Measurements from ENCODE around the gene TSKU.

The TSKU gene

DNA sequence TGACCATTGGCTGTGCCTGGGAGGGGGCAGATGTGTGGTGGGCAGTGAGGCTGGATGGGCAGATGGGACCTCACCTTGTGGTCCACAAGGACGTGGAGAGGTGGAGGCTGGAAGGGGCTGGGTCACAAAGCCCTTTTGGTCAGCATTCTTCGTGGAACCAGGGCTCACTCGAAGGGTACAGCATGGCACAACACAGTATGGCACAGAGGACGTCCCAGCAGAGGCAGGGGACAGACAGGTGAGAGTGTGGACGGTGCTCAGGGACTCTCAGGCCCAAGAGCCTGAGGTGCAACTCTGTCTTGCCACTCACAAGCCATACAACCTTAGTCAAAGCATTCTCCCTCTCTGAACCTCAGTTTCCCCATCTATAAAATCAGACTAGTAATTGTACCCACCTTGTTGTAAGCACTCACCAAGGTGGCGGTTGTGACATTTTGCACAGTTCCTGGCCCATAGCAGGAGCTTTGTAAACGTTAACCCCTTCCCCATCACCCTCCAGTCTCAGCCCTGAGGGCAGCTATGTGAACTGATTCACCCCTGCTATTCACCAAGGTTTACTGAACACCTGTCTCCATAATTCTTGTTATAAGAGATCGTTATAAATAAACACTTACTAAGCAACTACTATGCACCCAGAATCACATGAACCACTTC lies 11.6 kb upstream of the TSKU start:
- no peak for DNase-seq

DNA sequence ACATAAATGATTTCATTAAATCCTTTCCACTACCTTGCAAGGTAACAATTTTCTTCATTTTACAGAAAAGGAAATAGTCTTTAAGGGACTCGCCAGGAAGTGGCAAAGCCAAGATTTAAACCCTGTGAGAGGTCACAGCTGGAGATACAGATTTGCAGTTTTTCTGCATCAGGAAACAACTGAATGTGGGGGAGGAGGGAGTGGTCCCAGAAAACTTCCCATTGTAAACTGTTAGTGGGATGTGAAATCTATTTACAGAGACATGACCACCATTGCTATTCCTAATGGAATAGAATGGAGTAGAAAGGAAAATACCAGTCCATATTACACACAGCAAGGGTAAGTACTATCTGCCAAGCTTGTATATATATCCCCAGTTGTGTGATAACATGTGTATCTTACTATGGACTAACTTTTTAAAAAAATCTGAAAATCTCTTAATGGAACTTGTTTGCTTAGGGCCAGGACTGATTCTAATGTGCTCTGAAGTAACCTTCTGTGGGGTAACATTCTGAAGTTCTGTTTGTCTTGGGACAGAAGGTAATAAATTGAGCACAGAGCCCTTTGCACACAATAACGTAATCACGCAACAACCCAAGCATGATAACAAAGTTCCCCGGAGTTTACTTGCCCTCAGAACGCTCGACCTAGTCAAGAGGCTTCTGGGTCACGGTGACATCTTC lies 10.9 kb upstream of the TSKU start:
- no peak for DNase-seq

- no peak for DNase-seq
Observed at GRCh38 chr11:76772783-76773106, 10.4 kb upstream of the TSKU start.

DNA sequence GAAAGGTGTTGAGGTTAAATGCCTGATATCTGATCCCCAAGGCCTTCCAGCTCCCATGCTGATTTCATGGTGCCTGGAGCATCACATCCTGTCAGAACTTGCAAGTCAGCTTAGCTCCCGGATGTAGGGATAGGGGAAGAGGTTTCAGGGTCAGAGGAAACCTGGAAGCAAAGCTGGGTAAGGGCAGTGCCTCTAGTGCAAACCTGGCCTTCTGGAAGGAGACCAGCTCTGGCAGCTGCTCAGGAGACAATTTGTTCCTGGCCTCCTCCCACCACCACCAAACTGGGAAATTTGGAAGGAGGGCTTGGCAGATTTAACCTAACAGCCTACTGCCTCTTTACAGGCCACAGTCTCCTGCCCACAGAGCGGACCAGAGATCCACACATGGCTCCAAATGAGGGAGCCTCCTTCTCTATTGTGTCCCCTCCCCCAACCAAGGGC lies 9.2 kb upstream of the TSKU start:
- no peak for DNase-seq

- DNase-seq = no peak
Observed at GRCh38 chr11:76776472-76776871, 6.7 kb upstream of the TSKU start.

DNA sequence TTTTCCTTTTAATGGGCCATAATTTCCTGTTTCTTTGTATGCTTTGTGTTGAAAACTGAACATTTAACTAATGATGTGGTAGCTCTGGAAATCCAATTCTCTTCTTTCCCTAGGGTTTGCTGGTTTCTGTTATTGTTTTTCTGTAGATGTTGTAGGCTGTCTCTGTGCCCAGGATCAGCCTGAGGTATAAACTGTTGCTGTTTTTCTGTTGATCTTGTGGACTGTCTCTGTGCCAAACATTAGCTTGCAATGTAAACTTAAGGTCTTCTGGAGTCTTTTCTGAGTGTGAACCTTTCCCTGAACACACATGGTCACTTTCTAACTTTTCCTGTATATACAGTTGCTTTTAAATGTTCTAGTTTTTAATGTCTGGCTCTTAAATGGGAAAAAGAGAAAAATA lies 5.9 kb upstream of the TSKU start:
- no peak for DNase-seq

GRCh38 chr11:76777876-76778275 lies 5.3 kb upstream of the TSKU start:
- no peak for DNase-seq

DNA sequence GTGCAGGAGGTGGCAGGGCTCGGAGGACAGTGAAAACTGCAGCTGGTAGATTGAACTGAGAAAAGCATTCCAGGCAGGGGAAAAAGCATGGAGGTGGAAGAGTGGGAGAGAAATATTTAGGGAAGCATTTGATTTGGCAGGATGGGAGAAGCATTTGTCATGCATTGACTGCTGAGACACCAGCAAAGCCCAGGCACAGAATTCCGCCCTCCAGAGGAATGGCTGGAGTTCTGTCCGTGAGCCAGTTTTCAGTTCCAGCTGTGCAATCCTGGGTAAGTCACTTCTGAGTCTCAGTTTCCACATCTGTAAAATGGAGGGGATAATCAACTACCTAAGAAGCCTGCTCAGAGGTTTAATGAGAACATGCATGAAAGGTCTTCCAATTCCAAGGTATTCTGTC lies 4.3 kb upstream of the TSKU start:
- no peak for DNase-seq

DNA sequence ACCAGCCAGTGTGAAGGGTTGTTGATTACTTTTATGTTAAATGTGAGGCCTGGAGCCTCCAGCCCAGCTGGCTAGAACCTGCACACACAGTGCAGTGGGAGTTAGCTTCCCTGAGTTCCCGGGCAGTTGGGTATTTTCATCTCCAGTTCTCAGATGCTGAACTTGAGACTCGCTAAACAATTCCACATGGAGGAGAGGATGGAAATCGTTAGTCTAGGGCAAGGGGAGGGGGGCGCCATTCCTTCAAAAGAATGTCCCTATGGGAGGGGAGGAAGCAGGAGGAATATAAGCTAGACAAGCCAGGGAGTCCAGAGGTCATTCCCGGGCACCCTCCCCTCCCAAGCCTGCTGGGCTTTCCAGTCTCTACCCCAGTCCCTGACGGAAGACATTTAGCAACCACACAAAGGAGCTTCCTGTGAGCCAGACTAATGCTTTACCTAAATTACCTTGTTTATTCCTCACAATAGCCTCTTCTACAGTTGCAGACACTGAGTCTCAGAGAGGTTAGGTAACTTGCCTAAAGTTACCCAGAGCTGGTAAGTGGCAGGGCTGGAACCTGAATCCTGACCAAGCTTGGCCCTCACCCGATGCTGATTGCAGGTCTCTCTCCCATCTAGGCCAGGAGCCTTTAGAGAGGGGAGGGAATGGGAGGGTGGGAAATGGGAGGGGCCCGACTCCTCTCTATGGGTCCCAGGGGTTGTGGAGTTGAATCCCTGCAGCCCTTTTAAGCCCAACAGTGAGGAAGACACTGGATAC lies 1.9 kb upstream of the TSKU start:
- DNase-seq = no peak

DNA sequence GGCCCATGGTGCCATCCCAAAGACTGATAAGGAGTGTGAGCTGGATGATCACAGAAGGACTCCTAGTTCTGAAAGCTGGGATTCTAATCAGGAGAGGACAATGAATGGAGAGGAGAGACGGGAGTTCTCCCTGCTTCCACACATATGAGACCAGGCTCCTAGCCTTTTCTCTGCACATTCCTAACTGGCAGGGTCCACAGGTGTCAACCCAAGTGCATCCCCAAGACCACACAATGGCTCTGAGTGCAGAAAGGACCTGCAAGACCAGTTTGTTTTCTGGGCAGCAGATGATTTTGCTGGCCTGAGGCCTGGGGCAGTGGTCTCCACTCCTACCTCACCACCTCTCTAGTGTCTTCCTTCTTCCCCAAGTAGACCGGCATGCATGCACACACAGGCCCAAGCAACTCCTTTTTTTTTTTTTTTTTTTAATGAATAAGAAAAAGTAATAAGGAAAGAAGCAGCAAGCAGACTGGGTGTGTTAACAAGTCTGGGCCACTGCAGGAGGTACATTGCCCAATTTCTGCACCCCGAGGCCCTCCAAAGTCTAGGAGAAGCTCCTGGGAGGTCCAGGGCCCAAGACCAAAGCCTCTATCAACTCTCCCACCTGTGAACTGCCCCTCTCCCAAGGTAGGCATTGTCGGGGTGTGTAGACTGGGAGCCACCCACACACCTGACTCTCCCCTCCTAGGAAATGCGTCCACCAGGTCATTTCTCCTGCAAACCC lies 1.2 kb upstream of the TSKU start:
- no peak for DNase-seq

DNA sequence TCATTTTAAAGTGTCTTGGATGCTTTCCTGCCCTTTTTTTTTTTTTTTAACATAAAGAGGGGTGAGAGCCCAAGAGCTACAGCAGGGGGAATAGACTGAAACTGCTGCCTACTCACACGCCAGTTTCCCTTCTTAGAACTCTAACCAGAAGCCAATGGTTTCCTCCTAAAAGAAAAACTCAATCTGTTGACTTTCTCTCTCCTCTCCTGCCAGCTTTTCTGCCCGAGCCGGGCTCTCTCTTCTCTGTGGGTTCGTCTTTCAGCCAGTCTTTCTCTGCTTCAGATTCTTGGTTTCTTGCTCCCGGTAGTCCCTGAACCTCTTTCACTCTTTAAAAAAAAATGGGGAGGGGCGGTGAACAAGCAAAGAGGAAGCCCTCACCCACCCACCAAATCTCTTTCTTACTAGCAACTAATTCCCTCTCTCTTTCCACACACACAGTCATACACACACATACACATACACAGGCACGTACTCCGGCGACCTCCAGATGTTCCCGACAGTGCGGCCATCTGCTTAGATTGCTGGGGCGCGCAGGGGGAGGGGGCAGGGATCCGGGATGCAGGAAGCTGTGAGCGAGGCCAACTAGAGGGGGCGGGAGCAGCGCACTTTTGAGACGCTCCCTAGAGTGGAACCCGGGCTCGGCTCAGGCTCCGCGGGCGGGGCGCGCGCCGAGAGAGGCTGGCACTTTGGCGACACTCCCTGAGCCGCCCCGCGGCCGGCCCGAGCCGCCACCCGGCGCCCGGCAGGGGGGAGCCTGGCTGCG lies 444 bp upstream of the TSKU start:
- peak; percentile 87 for DNase-seq

DNA sequence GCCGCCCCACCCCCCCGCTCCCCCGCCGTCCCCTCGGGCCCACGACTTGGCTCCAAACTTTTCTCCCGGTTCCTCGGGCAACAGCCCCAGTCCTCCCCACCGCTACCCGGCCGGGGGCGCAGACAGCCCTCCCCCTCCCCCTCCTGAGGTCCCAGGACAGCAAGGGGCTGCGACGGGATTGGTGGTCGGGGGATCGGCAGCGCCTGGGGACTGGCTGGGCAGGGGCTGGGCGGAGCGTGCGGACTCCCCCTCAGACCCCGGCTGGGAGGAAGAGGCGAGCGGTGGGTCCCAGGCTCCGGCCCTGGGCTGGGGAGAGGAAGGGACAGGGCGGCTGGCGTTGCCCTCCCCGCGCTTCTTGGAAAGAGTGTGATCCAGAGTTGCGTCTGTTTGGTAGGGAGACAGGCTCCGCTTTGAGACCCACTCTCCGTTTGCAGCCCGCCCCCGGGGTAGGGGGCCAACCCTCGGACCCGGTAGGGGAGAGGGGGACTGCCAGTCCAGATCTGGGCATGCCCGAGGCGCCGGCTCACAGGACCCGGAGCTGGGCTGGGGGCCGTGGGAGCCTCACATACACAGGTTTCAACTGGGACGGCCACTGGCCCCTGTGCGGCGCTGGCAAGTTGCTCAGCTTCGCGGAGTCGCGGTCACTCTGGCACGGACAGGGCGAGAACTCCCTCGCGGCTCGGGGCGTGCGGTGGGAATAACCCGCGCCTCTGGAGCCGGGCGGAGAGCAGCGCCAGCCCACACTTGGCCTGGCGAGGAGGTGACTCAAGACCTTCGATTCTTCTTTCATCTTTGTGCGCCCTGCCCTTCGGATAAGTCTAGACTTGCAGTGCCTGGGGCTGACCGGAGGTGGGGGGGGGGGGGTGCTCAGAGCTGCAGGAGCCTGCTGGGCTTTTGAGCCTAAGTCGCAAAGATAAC lies 999 bp downstream of the TSKU start:
- DNase-seq = no peak

GRCh38 chr11:76785513-76785912 lies 2.4 kb downstream of the TSKU start:
- DNase-seq = no peak

- DNase-seq = no peak
Observed at GRCh38 chr11:76786016-76786415, 2.9 kb downstream of the TSKU start.

GRCh38 chr11:76786441-76787014 lies 3.4 kb downstream of the TSKU start:
- no peak for DNase-seq

DNA sequence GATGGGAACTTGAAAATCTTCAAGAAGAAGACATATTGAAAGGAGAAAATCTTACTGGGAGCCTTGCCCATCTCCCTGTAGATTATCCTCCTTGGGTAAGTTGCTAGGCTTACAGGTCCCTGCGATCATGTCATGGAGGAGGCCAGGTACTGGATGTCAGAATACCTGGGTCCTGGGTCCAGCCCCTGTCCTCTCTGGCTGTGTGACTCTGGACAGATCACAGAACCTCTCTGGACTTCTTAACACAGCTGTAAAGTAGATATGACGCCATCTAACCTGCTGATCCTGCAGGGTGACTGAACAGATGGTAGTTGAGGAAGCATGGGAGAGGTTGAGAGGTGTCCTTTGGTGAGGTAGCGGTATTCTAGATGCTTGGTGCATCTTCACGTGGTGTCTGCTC lies 4.1 kb downstream of the TSKU start:
- no peak for DNase-seq

DNA sequence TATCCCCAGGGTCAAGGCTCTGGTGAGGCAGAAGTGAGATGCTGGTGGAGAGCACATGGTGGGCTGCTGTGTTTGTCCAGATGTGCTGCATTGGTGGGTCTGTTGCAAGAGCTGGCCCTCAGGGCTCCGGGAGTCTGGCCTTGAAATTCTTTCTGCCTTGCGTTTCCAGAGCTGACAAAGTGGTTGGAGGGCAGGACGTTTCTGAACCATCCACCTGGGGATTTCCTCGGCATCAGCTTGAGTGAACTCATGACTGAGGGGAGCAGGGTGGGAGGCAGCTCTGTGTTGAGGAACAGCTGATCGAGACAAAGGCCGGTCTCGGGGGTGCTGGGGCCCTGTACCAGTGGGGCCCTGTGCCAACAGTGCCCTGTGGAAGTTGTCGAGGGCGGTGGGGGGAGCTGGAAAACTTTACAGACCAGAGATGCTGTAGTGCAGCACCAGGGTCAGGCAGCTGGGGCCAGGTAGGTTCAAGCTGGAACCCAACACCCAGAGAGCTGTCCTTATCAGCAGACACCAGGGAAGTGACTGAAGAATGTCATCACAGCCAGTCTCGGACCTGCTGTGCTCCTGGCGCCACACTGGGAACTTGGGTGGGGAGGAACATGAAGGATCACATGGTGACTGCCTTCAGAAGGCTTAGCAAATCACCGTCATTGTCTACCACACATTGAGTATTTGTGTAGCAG lies 4.9 kb downstream of the TSKU start:
- DNase-seq = no peak

DNA sequence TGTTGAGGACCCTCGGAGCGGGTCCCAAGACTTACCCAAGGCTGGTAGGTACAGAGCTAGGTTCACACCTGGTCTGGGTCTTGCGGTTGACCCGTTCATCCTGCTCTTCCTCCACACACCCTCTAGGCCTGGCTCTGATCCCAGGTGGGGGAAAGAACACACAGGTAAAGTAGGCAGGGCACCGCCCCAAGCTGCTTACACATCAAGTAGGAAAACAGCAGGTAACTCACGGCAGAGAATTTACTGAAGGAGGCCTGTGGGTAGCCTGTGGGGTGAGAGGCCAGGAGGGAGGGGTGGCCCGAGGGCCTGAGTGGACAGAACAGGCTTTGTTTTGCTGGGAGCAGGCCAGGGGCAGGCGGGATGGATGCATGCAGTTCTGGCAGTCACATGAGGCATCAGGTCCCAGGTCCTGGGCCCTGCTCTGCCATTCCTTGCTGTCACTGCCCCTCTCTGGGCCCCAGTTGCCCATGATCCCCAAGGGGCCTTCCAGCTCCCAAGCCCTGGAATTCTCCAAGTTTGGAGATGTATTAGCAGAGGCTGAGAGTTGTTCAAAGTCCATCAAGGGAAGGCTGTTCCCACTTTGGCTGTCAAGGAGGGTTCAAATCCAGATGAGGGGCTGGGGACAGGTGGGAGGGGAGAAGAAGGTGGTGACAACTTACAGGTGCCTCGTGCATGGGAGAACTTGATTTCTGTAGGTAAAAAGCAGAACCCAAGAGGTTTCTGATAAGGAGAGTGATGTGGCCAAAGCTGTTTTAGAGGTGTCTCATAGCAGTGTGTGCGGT lies 5.7 kb downstream of the TSKU start:
- peak; percentile 40 for DNase-seq

GRCh38 chr11:76789443-76789719 lies 6.2 kb downstream of the TSKU start:
- DNase-seq = peak; percentile 35

- DNase-seq = peak; percentile 25
Observed at GRCh38 chr11:76790251-76790650, 7.1 kb downstream of the TSKU start.

All from activated CD8-positive, alpha-beta memory T cell treated with anti-CD3 and anti-CD28 coated beads, Interleukin-2, amount 50 U/mL, for 48 hours (primary cell).